Liver (tissue), 9 donors: ENCODE data around the gene URM1. TPM values are rescaled to one million over a fixed set of nuclear protein-coding genes. Genes with fewer than 3 reads are reported as not detected.

Experiments used
- DNase-seq: peaks from one replicate; pipeline ENCODE4 v3.0.0-alpha.2; 2017; ENCODE audit warnings: low spot score
- H3K27ac ChIP-seq, 2 donors: one replicate each; pipeline ENCODE4 v1.7.0; 2013; ENCODE audit warnings: inconsistent platforms in 2 of 2, low read length in 2 of 2, control low read depth in 1 of 2, low read depth in 1 of 2, mild to moderate bottlenecking in 1 of 2
- H3K27me3 ChIP-seq, 4 donors: one replicate each; pipeline versions ENCODE4 v1.6.1 to v1.7.0; 2013; ENCODE audit warnings: low read length in 3 of 4, inconsistent platforms in 1 of 4, mild to moderate bottlenecking in 1 of 4, moderate library complexity in 1 of 4; ENCODE audit not compliant: control insufficient read depth in 4 of 4, insufficient read depth in 4 of 4
- H3K36me3 ChIP-seq, 4 donors: one replicate each; pipeline versions ENCODE4 v1.6.1 to v1.7.0; 2013; ENCODE audit warnings: low read length in 3 of 4, mild to moderate bottlenecking in 3 of 4, low read depth in 1 of 4, moderate library complexity in 1 of 4; ENCODE audit not compliant: control insufficient read depth in 4 of 4, insufficient read depth in 3 of 4
- H3K4me1 ChIP-seq, 4 donors: one replicate each; pipeline versions ENCODE4 v1.6.1 to v1.7.0; 2013; ENCODE audit warnings: low read length in 3 of 4, mild to moderate bottlenecking in 3 of 4, moderate library complexity in 1 of 4; ENCODE audit not compliant: control insufficient read depth in 4 of 4, insufficient read depth in 4 of 4
- H3K4me3 ChIP-seq, 3 donors: one replicate each; pipeline versions ENCODE4 v1.6.1 to v1.7.0; 2013; ENCODE audit warnings: low read length in 3 of 3, control low read depth in 1 of 3, low read depth in 1 of 3, mild to moderate bottlenecking in 1 of 3
- H3K9ac ChIP-seq, 2 donors: one replicate each; pipeline ENCODE4 v1.7.0; 2013; ENCODE audit warnings: low read length in 2 of 2, mild to moderate bottlenecking in 2 of 2, moderate library complexity in 2 of 2, control low read depth in 1 of 2, low read depth in 1 of 2
- H3K9me3 ChIP-seq, 4 donors: one replicate each; pipeline versions ENCODE4 v1.6.1 to v1.7.0; 2013; ENCODE audit warnings: low read length in 3 of 4; ENCODE audit not compliant: control insufficient read depth in 4 of 4
- ATF3 ChIP-seq: IDR thresholded peaks from 2 replicates; pipeline ENCODE4 v1.6.1; 2016; ENCODE audit warnings: antibody characterized with exemption
- EGR1 ChIP-seq, 2 donors: IDR thresholded peaks; 2 replicates each; pipeline ENCODE4 v1.6.1; 2016 to 2018; ENCODE audit warnings: antibody characterized with exemption in 2 of 2, low read depth in 2 of 2
- FOXA1 ChIP-seq: IDR thresholded peaks from 2 replicates; pipeline ENCODE4 v1.6.1; 2016; ENCODE audit warnings: antibody characterized with exemption
- FOXA2 ChIP-seq: IDR thresholded peaks from 2 replicates; pipeline ENCODE4 v1.6.1; 2016; ENCODE audit warnings: antibody characterized with exemption
- GABPA ChIP-seq, 2 donors: IDR thresholded peaks in 1 of 2; conservative IDR thresholded peaks in 1 of 2; 2 replicates each; pipeline ENCODE4 v1.6.1; 2016; ENCODE audit warnings: antibody characterized with exemption in 2 of 2, mild to moderate bottlenecking in 1 of 2, moderate library complexity in 1 of 2
- HNF4A ChIP-seq, 2 donors: conservative IDR thresholded peaks; 2 replicates each; pipeline ENCODE4 v1.6.1; 2016; ENCODE audit warnings: antibody characterized with exemption in 2 of 2, mild to moderate bottlenecking in 2 of 2
- HNF4G ChIP-seq: IDR thresholded peaks from 2 replicates; pipeline ENCODE4 v1.6.1; 2016; ENCODE audit warnings: antibody characterized with exemption
- JUND ChIP-seq, 2 donors: IDR thresholded peaks; 2 replicates each; pipeline ENCODE4 v1.6.1; 2016; ENCODE audit warnings: antibody characterized with exemption in 2 of 2
- NR2F2 ChIP-seq: IDR thresholded peaks from 2 replicates; pipeline ENCODE4 v1.6.1; 2016; ENCODE audit warnings: antibody characterized with exemption
- RAD21 ChIP-seq, 2 donors: IDR thresholded peaks; 2 replicates each; pipeline ENCODE4 v1.6.1; 2016; ENCODE audit warnings: antibody characterized with exemption in 2 of 2, mild to moderate bottlenecking in 2 of 2
- REST ChIP-seq: IDR thresholded peaks from 2 replicates; pipeline ENCODE4 v1.6.1; 2016; ENCODE audit warnings: antibody characterized with exemption, mild to moderate bottlenecking
- RXRA ChIP-seq, 2 donors: IDR thresholded peaks; 2 replicates each; pipeline ENCODE4 v1.6.1; 2017 to 2018; ENCODE audit warnings: antibody characterized with exemption in 2 of 2, mild to moderate bottlenecking in 1 of 2
- SP1 ChIP-seq: IDR thresholded peaks from 2 replicates; pipeline ENCODE4 v1.6.1; 2018; ENCODE audit warnings: antibody characterized with exemption, mild to moderate bottlenecking
- TAF1 ChIP-seq: conservative IDR thresholded peaks from 2 replicates; pipeline ENCODE4 v1.6.1; 2016; ENCODE audit warnings: antibody characterized with exemption, mild to moderate bottlenecking
- YY1 ChIP-seq: IDR thresholded peaks from 2 replicates; pipeline ENCODE4 v1.6.1; 2016; ENCODE audit warnings: antibody characterized with exemption, mild to moderate bottlenecking
- ZBTB33 ChIP-seq: IDR thresholded peaks from 2 replicates; pipeline ENCODE4 v1.6.1; 2016; ENCODE audit warnings: antibody characterized with exemption
- WGBS: extraction: QIAGEN DNeasy Blood & Tissue Kit; methylation state at CpG from one replicate; pipeline ENCODE4 v1.1.7; 2013; 5-methylcytosine and 5-hydroxymethylcytosine counted together
- polyA plus RNA-seq, 2 donors: library from polyadenylated mRNA; stranded (reverse) in 1 of 2; unstranded in 1 of 2; fragments of 200-250 nt in 1 of 2; fragments of >200 nt in 1 of 2; fragmentation: Nextera tagmentation in 1 of 2; extraction: Ambion mirVana in 1 of 2; gene quantifications; one replicate each; pipeline versions ENCODE4 v1.2.1 to v1.2.3, GENCODE V29; 2013 to 2015
- total RNA-seq, 2 donors: library from RNA; depleted of rRNA; stranded (reverse); fragments of >200 nt; gene quantifications; one replicate each; pipeline ENCODE4 v1.2.3, GENCODE V29; 2014
- TF ChIP-seq, protein P1 (sequence below): fragments of 150-350 bp; IDR thresholded peaks from 2 replicates; pipeline ENCODE4 v1.5.1; 2017; ENCODE audit warnings: improper control_type of control experiment, low read depth, low read length; ENCODE audit not compliant: missing input control
- TF ChIP-seq, protein P2 (sequence below): IDR thresholded peaks from 2 replicates; pipeline ENCODE4 v1.6.1; 2016; ENCODE audit warnings: antibody characterized with exemption
- donor health status: healthy.
- donor health status: healthy.
- donor health status: healthy.
- donor health status: healthy.
- donor health status: healthy.

Gene URM1
- total and polyA plus RNA-seq, 4 donors: 12.1 to 35.0 (median 19.5) TPM

- TF ChIP-seq, protein P1, sequence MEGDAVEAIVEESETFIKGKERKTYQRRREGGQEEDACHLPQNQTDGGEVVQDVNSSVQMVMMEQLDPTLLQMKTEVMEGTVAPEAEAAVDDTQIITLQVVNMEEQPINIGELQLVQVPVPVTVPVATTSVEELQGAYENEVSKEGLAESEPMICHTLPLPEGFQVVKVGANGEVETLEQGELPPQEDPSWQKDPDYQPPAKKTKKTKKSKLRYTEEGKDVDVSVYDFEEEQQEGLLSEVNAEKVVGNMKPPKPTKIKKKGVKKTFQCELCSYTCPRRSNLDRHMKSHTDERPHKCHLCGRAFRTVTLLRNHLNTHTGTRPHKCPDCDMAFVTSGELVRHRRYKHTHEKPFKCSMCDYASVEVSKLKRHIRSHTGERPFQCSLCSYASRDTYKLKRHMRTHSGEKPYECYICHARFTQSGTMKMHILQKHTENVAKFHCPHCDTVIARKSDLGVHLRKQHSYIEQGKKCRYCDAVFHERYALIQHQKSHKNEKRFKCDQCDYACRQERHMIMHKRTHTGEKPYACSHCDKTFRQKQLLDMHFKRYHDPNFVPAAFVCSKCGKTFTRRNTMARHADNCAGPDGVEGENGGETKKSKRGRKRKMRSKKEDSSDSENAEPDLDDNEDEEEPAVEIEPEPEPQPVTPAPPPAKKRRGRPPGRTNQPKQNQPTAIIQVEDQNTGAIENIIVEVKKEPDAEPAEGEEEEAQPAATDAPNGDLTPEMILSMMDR: no peak
- TF ChIP-seq FOXA1: no peak
- TF ChIP-seq SP1: no peak
- no peak for TF ChIP-seq JUND (IDR thresholded peaks at IDR 0.05)
- TF ChIP-seq NR2F2: no peak
- TF ChIP-seq HNF4A (conservative IDR thresholded peaks at IDR 0.05): no peak
- no peak for TF ChIP-seq GABPA (IDR thresholded peaks at IDR 0.05 in 1 of 2, conservative IDR thresholded peaks at IDR 0.05 in 1 of 2)
- no peak for TF ChIP-seq TAF1
- no peak for TF ChIP-seq RAD21 (IDR thresholded peaks at IDR 0.05)
- TF ChIP-seq EGR1 (IDR thresholded peaks at IDR 0.05; ENCODE audit: low read depth in 2 of 2): no peak
Measured at GRCh38 chr9:128372784-128373183, 1.6 kb downstream of the URM1 start (continued).

DNA sequence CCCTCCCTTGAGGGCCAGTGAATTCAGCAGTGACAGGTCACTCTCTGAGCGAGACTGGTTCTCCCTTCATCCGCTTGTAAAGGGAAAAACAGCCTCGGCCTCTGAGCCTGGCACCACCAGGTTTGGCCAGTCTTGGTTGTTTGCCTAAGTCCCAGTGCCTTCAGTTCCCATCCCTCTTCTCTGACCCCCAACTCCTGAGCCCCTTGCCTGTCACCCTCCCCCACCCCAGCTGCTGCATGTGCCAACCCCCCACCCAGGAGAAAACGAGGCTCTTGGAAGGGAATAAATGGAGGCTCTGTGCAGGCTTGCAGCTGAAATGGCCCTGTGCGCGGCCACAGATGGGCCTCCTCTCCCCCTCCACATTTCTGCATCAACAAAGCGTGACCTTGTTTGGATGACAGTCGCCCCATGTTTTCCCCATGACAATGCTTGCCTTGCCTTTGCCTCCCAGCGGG is 3.1 kb downstream of the URM1 start:
- H3K9me3 ChIP-seq: no peaks in the 10 kb centered on the region
- peaks cover 0 to 6% (median 4%) of the 10 kb centered on the region in 4 donors for H3K36me3 ChIP-seq
- no peak overlapping the region for H3K27ac ChIP-seq
- H3K4me3 ChIP-seq: no peak overlapping the region
- no peak for TF ChIP-seq JUND (IDR thresholded peaks at IDR 0.05)
- TF ChIP-seq ZBTB33: no peak
- no peak for TF ChIP-seq RAD21 (IDR thresholded peaks at IDR 0.05)
- no peak for TF ChIP-seq RXRA (IDR thresholded peaks at IDR 0.05)
- TF ChIP-seq HNF4G: no peak
- no peak for TF ChIP-seq REST
- TF ChIP-seq EGR1 (IDR thresholded peaks at IDR 0.05; ENCODE audit: low read depth in 2 of 2): no peak
- no peak for TF ChIP-seq HNF4A (conservative IDR thresholded peaks at IDR 0.05)
- TF ChIP-seq YY1: no peak
- TF ChIP-seq, protein P1: no peak
- no peak for TF ChIP-seq FOXA2
- TF ChIP-seq, protein P2, sequence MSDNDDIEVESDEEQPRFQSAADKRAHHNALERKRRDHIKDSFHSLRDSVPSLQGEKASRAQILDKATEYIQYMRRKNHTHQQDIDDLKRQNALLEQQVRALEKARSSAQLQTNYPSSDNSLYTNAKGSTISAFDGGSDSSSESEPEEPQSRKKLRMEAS: no peak
- no peak for TF ChIP-seq ATF3
- TF ChIP-seq TAF1: no peak
- no peak for DNase-seq
- 95% methylated on average over 9 of the region's 9 CpGs for WGBS
- H3K9ac ChIP-seq: no peak overlapping the region
- H3K27me3 ChIP-seq: no peaks in the 10 kb centered on the region
- peaks cover 0 to 20% (median 17%) of the 10 kb centered on the region in 4 donors for H3K4me1 ChIP-seq
